Thyroid gland (tissue), 4 donors: Measurements from ENCODE around the gene OR4K13. TPM values are rescaled to one million over a fixed set of nuclear protein-coding genes. Genes with fewer than 3 reads are reported as not detected.

Experiments used
- DNase-seq, 2 donors: peaks; one replicate each; pipeline ENCODE4 v3.0.0-alpha.2; 2019
- H3K27ac ChIP-seq, 3 donors: fragments of 200-600 bp; sonication (generic); 1 replicate in 2 of 3; 2 replicates in 1 of 3; pipeline ENCODE4 v1.5.1; 2016 to 2019; ENCODE audit warnings: mild to moderate bottlenecking in 1 of 3, moderate library complexity in 1 of 3
- H3K27me3 ChIP-seq: fragments of 200-600 bp; sonication (generic); one replicate; pipeline ENCODE4 v1.5.1; 2019
- H3K36me3 ChIP-seq, 2 donors: fragments of 200-600 bp; sonication (generic); one replicate each; pipeline ENCODE4 v1.5.1; 2016 to 2019
- H3K4me1 ChIP-seq, 2 donors: fragments of 200-600 bp; sonication (generic); one replicate each; pipeline ENCODE4 v1.5.1; 2017 to 2019
- H3K4me3 ChIP-seq, 3 donors: fragments of 200-600 bp; sonication (generic); replicated peaks in 1 of 3; 1 replicate in 2 of 3; 2 replicates in 1 of 3; pipeline ENCODE4 v1.5.1; 2016; ENCODE audit warnings: mild to moderate bottlenecking in 1 of 3
- H3K9me3 ChIP-seq: fragments of 200-600 bp; sonication (generic); one replicate; pipeline ENCODE4 v1.5.1; 2017
- CTCF ChIP-seq, 6 experiments: fragments of 200-600 bp in 3 of 6; fragments of 450-650 bp in 3 of 6; sonication (generic) in 3 of 6; IDR thresholded peaks; one replicate each; pipeline ENCODE4 v1.5.1; 2016 to 2019; ENCODE audit warnings: antibody characterized with exemption in 6 of 6, mild to moderate bottlenecking in 2 of 6, inconsistent platforms in 1 of 6, moderate library complexity in 1 of 6
- POLR2A ChIP-seq, 2 donors: fragments of 450-650 bp; IDR thresholded peaks; one replicate each; pipeline ENCODE4 v1.6.1; 2017; ENCODE audit warnings: antibody characterized with exemption in 2 of 2, mild to moderate bottlenecking in 2 of 2, moderate library complexity in 1 of 2
- WGBS, 2 donors: methylation state at CpG; one replicate each; pipeline ENCODE4 v1.1.5; 2017; 5-methylcytosine and 5-hydroxymethylcytosine counted together
- intact Hi-C: fragments of 100-400 bp; cut with DNase I; formaldehyde crosslinking; loops from one replicate; pipeline ENCODE4 v1.15.1; 2023
- total RNA-seq, 4 donors: library from RNA; depleted of rRNA; stranded (reverse); fragments of >200 nt; gene quantifications; one replicate each; pipeline ENCODE4 v1.2.3, GENCODE V29; 2016

Gene OR4K13
- total RNA-seq, 4 donors from 2014 or later, result not detected

- intact Hi-C loops, result no loop called here
- Histone ChIP-seq H3K27ac (no peak overlapping the region), H3K4me1 (no peaks in the 10 kb centered on the region), H3K4me3 (no peak overlapping the region), H3K9me3 (no peaks in the 10 kb centered on the region), H3K36me3 (no peaks in the 10 kb centered on the region), H3K27me3 (no peaks in the 10 kb centered on the region)
- WGBS, 2 donors, result 50 to 100% methylated on average over 1 to 2 of the region's 2 CpGs
- no peak for DNase-seq
- TF ChIP-seq POLR2A (IDR thresholded peaks at IDR 0.05), result no peak
- TF ChIP-seq CTCF (IDR thresholded peaks at IDR 0.05), result no peak
These were observed 42.4 kb downstream of the OR4K13 start for GRCh38 chr14:19993438-19993837.

Other genes starting within 250 kb of the OR4K13 start
- not detected for gene OR4N2, start 232.3 kb downstream of the OR4K13 start, total RNA-seq
- gene OR4K2, start 160.9 kb downstream of the OR4K13 start, total RNA-seq, result not detected
- not detected for gene OR4K5, start 115.4 kb downstream of the OR4K13 start, total RNA-seq
- not detected for gene OR4K1, start 105.1 kb downstream of the OR4K13 start, total RNA-seq
- gene OR4K15, start 60.4 kb downstream of the OR4K13 start, total RNA-seq, result not detected
- gene OR4Q2, start 33.9 kb downstream of the OR4K13 start, total RNA-seq, result not detected
- gene OR4K14, start 16.7 kb downstream of the OR4K13 start, total RNA-seq, result not detected
- not detected for gene OR4L1, start 24.0 kb upstream of the OR4K13 start, total RNA-seq
- gene OR4K17, start 74.7 kb upstream of the OR4K13 start, total RNA-seq, result not detected
- gene OR4N5, start 102.8 kb upstream of the OR4K13 start, total RNA-seq, result not detected
- gene OR11G2, start 154.9 kb upstream of the OR4K13 start, total RNA-seq, result not detected
- gene OR11H6, start 187.7 kb upstream of the OR4K13 start, total RNA-seq, result not detected
- not detected for gene OR11H7, start 192.9 kb upstream of the OR4K13 start, total RNA-seq
- not detected for gene OR11H4, start 203.2 kb upstream of the OR4K13 start, total RNA-seq